ENCODE data around the gene CYP27B1.

The CYP27B1 gene, protein sequence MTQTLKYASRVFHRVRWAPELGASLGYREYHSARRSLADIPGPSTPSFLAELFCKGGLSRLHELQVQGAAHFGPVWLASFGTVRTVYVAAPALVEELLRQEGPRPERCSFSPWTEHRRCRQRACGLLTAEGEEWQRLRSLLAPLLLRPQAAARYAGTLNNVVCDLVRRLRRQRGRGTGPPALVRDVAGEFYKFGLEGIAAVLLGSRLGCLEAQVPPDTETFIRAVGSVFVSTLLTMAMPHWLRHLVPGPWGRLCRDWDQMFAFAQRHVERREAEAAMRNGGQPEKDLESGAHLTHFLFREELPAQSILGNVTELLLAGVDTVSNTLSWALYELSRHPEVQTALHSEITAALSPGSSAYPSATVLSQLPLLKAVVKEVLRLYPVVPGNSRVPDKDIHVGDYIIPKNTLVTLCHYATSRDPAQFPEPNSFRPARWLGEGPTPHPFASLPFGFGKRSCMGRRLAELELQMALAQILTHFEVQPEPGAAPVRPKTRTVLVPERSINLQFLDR

DNA sequence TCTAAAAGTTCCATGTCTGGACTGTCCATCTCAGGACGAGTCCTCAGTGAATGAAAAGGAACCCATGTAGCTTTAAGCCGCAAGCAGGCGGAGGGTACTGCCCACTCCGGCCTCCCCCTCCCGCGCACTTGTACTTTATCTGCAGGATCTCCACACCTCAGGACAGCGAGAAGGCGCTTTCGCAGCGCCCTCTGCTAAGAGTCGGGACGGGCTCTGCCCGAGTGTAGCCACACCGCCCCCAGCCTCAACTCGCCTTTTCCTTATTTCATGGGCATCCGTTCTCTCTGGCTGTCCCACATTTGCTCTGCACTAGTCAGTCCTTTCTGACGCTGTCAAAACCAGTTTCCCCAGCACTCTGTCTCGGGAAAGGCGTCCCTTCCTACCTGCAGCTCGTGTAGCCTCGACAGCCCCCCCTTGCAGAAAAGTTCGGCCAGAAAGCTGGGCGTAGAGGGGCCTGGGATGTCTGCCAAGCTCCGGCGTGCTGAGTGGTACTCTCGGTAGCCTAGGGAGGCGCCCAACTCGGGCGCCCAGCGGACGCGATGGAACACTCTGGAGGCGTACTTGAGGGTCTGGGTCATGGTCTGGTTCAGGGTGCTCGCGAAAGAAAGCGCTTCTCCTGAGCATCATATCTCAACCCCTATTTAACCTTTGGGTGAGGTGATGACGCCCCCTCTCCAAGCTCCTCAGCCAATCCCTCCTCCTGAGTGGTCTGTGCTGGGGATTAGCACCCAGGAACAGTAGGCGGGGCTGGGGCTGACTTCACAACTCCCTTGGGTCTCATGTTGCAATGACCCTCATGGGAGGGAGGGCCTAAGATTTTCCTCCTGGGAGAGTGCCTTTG lies at the start of gene CYP27B1:
Gene CYP27B1 (minus strand): TSS at position 615 of the 841 bp plus-strand sequence. CDS start 37 bp downstream, at position 578.
- DNase-seq (ENCODE audit: low read depth in 3 of 3) = no peak

DNA sequence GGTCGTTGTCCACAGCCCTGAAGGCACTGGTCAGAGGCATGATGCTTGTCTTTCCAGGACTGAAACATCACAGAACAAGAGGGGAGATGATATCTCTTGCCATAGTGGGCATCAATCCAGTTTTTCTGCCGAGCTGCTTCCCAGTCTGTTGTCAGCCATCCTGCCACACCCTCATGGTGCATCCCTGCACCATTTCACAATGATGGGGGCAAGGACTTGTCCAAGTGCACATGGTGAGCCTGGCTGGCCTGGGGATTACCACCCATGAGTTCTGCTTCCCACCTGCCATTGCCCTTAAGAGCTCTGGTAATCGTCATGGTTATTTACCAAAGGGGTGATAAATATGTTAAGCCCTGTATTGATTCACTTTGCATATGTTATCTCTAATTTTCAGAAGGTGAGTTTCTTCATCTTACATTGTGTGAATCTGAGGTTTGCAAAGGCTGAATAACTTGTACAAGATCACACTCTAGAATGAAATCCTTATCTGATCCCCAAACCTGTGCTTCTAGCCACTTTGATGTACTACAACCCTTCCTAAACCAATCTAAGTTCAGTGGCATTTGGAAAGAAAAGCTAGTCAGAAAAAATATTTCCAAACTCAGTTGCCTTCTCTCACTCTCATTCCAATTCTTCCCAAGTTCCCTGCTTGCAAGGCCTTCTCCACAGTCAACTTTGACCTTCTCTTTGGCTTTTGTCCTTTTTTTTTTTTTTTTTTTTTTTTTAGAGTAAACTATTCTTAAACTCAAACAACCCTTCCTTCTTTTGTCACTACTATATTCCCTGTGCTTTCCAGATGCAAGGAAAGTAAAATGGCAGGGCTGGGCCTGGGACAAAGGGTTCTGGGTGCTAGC lies 49.4 kb upstream of the CYP27B1 start:
- no peak for DNase-seq (ENCODE audit: low read depth in 3 of 3)

DNA sequence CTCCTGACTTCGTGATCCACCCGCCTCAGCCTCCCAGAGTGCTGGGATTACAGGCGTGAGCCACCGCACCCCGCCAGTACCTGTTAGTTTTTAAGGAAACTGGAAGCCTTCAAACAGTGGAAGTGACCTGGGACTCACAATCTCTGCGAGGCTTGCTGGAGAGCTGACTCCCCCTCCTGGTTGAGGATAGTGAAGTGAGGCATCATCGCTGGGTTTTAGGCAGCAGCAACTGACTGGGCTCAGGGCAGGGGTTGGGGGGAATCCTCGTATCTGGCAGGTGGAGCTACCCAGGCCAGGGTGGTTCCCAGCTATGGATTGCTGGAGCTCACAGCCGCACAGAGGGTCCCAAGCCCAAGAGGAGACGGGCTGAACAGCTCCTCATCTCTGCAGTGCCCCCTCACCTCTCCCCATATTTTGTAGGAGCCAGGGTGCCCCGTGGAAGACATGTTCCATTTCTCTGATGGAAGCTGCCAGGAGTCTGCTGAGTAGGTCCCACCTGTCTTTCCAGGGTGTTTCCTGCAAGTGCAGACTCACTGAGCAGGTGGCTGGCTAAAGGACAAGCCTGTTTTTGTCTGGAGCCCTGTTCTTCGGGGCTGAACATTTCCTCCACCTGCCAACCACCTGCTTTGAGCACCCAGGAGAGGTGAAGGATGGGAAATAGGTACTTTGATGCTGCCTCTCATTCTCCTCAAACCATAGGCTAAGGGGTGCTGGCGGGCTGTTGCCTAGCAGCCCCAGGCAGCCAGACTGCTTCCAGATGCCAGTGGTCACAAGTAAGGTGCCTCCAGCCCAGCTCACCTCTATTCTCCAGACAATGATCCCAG lies 48.5 kb upstream of the CYP27B1 start:
- no peak for DNase-seq (ENCODE audit: low read depth in 3 of 3)

DNA sequence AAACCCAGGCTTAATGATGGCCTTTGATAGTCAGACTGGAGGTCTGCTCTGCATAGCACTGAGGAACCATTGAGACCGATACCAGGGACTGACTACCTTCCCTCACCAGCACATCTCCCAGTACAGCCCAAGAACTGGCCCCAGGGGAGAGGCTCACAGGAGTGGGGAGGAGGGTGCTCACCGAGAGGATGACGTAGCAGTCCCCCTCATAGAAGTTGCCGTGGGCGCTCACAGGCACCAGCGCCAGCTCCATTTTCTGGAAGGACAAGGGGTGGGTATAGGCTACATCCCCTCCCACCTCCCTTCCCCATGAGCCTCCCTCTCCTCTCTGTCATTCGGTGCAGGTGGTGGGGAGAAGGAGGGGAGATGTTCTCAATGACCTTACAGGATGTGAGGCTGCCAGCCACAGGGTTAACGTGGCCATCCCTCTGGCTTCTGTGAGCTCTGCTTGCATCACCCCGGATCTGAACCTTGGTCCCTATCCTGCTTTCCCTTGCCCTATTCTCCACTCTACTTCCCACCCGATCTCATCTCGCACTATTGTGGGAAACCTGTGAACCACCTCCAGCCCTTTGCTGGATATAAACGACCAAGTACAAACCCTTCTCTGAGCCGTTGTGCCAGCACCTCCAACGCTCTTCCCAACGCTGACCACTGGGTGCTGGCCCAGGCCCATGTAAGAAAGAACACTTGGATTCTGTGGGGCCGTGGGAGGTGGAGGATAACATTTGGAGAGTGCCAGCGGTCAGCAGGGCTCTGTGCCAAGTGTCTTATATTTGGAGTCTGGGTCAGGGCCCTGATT lies 47.3 kb upstream of the CYP27B1 start:
- no peak for DNase-seq (ENCODE audit: low read depth in 3 of 3)

DNA sequence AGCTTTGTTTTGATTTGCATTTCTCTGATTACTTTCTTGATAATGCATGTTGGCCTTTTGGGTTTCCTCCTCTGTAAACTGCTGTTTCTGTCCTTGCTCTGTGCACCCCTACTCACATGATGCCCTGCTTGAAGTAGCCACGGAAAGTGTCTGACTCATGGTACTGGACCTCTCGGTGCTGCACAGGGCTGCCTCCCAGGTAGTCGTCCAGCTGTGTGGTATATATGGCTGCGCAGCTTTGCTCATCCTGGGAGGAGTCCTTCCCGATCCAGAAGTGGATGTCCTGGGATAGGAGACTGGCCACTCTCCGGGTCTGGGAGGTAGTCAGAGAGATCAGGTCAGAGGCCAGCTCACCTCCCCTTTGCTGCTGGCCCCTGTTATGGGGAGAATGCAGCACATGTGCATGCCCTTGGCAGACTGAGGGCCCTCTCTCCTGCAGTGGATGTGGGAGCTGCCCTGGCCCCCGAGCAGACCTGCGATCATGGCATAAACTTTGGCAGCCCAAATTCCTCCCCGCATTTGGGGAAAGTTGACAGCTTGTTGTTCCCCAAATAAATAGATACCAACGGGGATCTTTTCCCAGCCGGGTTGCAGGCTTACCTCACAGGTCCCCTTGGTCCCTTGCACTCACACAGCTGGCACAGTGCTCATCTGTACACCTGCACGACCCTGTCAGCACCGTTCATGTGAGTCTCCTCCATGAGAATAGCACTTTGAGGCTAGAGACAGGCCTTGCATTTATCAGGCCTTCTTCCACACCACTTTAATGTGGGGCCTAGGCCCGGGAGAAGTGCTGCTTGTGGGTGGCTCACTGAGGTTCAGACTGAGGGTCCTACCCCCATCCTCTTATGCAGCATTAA lies 46.5 kb upstream of the CYP27B1 start:
- DNase-seq (ENCODE audit: low read depth in 3 of 3) = no peak

DNA sequence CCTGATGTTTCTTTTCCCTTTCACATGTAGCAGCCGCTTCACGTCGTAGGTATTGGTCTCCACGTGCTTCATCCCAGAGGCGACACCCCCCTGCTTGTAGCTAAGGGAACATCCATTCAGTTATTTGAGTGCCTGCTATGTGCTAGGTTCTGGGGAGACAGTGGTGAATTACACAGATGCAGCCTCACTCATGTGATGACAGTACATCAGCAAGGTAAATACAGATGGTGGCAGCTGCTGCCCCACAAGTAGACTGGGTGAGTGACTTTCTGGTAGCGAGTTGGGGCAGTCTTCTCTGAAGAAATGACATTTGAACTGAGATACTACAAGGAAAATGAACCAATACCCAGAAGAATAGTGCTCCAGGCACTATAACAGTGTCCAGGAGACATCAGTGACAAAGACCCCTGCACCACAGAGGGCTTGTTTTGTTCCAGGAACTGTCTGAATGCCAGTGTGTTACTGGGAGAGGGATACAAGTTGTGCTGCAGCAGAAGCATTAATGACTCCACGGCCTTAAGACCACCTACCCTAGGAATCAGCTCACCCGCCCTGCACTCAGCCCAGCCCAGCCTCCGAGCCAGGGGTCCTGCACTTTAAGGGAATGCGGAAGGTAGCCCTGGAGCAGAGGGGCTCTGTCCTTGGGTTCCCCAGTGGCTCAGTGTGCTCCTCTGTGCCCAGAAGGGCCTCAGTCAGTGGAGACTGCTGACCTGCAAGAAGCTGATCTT lies 44.3 kb upstream of the CYP27B1 start:
- no peak for DNase-seq (ENCODE audit: low read depth in 3 of 3)

DNA sequence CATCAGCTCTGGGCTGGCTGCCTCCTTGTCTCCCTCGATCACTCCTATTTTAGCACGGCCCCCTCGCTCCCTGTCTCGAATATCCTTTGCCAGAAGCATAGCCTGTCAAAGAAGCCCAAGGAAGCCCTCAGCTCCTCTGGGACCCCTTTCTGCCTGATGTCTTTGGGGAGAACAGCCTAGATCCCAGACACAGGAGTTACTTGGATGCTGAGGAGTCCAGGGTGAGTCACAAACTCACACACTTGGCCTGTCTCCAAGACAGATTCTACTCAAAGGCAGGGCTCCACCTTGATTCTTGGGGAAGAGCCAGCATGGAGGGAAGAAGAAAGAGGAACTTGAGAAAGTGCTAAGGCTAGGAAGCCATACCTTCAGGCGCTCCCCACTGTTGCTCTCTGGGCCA lies 43.6 kb upstream of the CYP27B1 start:
- no peak for DNase-seq (ENCODE audit: low read depth in 3 of 3)

DNA sequence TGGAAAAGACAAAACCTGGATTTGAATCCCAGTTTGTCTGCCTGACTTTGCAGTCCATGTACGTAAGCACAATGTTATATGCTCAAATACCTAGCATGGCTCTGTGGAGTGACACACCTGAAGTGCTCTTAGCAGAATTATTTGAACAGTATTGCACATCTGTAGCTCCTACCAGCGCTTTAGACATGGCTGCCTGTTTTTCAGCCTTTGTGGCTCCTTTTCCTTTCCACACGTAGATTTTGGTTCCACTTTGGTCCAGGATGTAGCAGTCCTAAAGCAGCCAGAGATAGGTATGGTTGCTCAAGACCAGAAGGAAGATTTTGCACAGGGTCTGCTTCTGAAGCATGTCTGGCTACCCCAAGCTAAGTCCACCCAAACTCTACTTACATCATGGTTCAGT lies 42.5 kb upstream of the CYP27B1 start:
- DNase-seq (ENCODE audit: low read depth in 3 of 3) = no peak

DNA sequence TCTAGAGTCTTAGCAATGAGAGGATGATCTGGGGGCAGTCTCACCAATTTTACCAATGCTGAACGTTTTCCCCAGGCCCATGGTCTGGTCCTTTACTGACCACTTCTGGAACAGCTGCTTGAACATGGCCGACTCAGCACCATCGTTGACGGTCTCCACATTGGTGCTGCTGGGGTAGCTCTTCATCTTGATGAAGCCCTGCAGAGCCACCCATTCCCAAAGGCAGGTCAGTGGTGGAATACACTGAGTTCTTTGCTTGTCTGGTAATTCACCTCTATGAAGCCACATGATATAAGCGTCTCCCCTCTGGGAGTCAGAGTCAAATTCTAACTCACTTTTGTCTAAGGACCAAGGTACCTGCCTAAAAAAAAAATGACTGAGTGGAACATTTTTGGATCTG lies 41.5 kb upstream of the CYP27B1 start:
- DNase-seq (ENCODE audit: low read depth in 3 of 3) = no peak

DNA sequence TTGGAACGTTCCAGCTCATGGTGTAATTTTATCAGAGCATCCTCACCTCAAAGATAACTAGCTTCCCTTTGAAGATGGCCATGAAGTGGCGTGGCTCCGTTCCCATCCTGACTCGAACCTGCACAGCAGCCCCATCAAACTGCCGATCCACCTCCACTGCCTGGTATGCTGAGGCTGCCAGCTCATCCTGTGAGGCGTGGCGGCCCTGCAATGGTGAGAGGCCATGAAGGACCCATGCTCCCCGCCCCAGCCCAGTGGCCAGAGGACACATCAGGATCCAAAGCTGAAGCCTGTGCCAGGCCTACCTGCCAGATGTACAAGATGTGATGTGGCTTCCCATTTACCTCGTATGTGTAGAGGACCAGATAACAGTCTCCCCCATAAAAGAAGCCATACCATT lies 40.4 kb upstream of the CYP27B1 start:
- DNase-seq (ENCODE audit: low read depth in 3 of 3) = no peak

DNA sequence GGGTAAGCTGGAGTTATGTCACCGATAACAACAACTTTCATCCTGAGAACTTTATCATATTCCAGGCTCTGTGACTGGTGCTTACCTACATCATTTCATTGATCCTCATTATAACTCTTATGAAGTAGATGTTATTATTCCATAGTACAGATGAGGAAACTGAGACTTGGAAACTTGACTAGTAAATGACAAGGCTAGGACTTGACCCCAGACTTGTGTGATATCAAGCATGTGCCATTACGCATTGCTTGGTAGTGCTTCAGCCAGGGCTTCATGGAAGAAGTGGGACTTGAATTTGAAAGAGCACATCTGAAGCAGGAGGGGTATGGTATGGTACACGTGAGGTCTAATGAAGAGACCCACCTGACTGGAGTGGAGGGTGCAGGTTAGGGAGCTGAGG lies 39.8 kb upstream of the CYP27B1 start:
- DNase-seq (ENCODE audit: low read depth in 3 of 3) = no peak

DNA sequence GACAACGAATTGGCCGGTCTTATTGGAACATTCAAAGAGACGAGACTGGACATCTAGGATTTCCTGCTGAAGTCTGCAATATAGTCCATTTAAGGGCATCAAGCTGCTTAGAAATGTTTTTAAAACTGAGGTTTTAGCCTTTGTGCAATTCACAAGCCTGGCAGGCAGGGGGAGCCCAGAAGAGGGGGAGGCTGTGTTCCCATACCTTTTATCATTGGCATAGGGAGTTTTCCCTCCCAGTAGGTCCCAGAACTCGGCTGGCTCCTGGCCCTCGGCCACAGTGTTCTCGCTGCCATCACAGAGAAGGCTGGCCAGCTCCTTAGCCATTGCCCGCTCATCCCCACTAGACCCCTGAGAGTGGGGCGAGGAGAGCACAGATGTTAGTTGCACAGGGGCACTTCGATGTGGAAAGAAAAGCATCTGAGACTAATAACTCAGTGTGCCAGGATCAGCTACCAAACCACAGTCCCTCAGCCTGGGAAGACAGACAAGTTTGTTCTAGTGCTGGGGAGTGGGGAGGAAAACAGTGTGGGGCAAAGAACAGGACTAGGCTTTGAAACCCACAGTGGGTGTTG lies 36.5 kb upstream of the CYP27B1 start:
- peak in 1 of 3 experiments; percentile 15 for DNase-seq (ENCODE audit: low read depth in 3 of 3)

DNA sequence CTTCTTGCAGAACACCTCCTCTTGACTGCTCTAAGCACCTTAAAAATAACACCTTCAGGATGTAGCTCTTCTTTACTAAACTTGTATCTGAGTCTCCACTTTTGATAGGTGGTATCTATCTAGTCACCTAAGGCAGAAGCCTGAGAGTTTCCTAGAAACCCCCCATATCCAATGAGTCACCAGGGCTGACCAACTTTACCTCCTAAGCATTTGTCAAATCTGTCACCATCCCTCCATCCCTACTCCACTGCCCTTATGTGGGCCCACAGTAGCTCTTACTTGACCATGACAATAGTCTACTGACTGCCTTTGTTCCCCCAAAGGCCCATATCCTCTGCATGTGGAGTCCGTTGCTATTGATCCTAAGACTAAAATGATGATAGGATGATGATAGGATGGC lies 35.7 kb upstream of the CYP27B1 start:
- no peak for DNase-seq (ENCODE audit: low read depth in 3 of 3)

DNA sequence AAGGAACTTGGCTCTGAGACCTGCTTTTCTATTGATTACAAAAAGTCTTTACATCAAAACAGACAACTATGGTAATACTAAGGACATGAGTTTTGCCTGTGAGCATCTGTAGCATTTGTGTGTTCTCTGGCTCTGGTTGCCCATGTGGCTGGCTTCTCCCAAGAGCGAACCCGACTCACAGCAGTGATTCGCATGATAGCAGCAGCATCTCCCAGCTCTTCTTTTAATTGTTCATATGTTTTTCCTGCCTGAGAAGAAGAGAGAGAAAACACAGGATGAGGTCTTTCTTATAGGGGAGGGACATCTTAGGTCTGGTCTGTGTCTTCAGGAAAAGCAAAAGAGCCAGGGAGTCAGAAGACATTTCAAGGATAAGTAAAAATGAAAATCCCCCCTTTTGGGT lies 34.1 kb upstream of the CYP27B1 start:
- DNase-seq (ENCODE audit: low read depth in 3 of 3) = no peak

DNA sequence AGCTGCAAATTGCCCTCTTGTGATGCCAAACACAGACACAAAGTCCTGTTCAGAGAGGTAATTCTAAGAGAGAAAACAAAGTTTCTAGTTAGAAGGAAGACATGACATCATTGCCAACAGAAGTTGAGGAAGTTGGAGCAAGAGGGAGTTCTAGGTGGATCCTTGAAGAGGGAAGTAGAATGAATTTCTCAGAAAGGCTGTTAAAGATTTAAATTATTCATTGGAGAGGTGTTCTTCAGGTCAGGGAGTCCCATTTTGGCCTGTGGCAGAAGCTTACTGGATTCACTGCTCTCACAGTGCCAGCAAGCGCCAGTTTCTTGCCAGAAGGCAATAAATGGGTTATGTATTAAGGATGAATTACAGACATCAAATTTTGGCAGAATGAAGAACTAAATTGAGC lies 31.1 kb upstream of the CYP27B1 start:
- DNase-seq (ENCODE audit: low read depth in 3 of 3) = no peak

DNA sequence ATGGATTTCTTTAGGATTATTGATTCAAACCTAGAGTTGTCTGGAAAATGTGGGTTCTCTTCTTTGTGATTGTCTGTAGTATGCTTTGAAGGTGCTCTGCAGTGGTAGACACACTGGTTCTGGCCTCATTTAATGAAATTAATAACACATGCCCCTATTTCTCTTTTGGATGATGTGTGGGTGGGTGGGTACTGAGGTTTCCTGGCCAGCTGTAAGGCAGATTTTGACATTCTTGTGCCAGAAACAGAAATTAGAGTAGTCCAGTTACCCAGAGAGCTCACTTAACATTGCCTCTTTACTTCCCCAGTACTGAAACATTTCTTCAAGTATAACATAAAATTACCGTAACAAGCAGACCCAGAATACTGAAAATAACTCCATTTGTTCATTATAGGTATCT lies 30.1 kb upstream of the CYP27B1 start:
- DNase-seq (ENCODE audit: low read depth in 3 of 3) = no peak

DNA sequence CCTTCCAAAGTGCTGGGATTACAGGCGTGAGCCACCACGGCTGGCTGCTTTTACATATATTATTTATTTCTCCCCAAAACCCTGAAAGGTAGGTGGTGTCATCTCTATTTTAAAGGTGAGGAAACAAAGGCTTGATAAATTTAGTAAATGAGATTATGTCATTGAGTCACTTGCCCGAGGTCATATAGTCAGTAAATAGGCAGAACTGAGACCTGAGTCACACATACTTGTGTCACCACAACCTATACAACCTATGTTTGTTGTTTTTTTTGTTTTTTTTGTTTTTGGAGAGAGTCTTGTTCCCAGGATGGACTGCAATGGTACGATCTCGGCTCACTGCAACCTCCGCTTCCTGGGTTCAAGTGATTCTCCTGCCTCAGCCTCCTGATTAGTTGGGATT lies 28.5 kb upstream of the CYP27B1 start:
- DNase-seq (ENCODE audit: low read depth in 3 of 3) = no peak

DNA sequence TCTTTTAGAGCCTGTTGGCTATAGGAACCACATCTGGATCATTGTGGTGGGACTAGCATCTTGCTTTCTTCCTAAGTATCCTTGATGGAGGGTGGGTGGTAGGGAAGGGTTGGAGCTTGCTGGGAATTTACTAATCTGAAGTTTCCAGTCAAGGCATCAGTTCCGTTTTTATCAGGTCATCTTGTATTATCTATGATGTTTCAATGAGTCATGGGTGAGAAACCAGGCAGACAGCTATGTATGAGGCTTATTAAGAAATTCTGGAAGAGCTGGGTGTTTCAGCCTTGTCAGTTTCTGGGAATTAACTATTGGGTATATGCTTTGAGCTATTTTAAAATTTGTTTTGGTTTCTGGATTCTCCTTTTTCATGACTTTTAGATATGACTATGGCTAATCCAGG lies 27.0 kb upstream of the CYP27B1 start:
- no peak for DNase-seq (ENCODE audit: low read depth in 3 of 3)
